HG02981 (cell line): ENCODE results near the gene ABHD6.
"Not testable (repeated sequence)": the region's sequence is repeated elsewhere in the genome, so short reads cannot be mapped to it uniquely, and the experiment has no call there.

Experiments used
- ATAC-seq: cut with Tn5 transposase; IDR thresholded peaks from one replicate; pipeline ENCODE4 v1.9.1; 2021; ENCODE audit warnings: mild to moderate bottlenecking, moderate library complexity; ENCODE audit not compliant: unreplicated experiment

The ABHD6 gene

GRCh38 chr3:58237238-58237940 is at the start of gene ABHD6:
TSS of gene ABHD6 (plus strand) at chr3:58237792. CDS start at chr3:58256587, 18,795 bp downstream.
- peak; percentile 72 for ATAC-seq

- no peak for ATAC-seq
Measured at GRCh38 chr3:58188173-58188564, 49.4 kb upstream of the ABHD6 start.

- ATAC-seq, result no peak
Measured at GRCh38 chr3:58188921-58189451, 48.6 kb upstream of the ABHD6 start.

- ATAC-seq, result no peak
Measured at GRCh38 chr3:58189691-58190090, 47.9 kb upstream of the ABHD6 start.

GRCh38 chr3:58190291-58190690 is 47.3 kb upstream of the ABHD6 start:
- no peak for ATAC-seq

GRCh38 chr3:58190882-58191281 is 46.7 kb upstream of the ABHD6 start:
- ATAC-seq, result no peak

- ATAC-seq, result no peak
Measured at GRCh38 chr3:58191361-58191991, 46.1 kb upstream of the ABHD6 start.

GRCh38 chr3:58192069-58192468 is 45.5 kb upstream of the ABHD6 start:
- ATAC-seq, result no peak

GRCh38 chr3:58193682-58194407 is 43.7 kb upstream of the ABHD6 start:
- ATAC-seq, result no peak

GRCh38 chr3:58197588-58197987 is 40.0 kb upstream of the ABHD6 start:
- no peak for ATAC-seq

- ATAC-seq, result no peak
Measured at GRCh38 chr3:58198362-58198761, 39.2 kb upstream of the ABHD6 start.

- ATAC-seq, result no peak
Measured at GRCh38 chr3:58198804-58199203, 38.8 kb upstream of the ABHD6 start.

- ATAC-seq, result no peak
Measured at GRCh38 chr3:58200121-58200709, 37.4 kb upstream of the ABHD6 start.

- ATAC-seq, result no peak
Measured at GRCh38 chr3:58200846-58201355, 36.7 kb upstream of the ABHD6 start.

- ATAC-seq, result not testable (repeated sequence)
Measured at GRCh38 chr3:58201451-58201850, 36.1 kb upstream of the ABHD6 start.

GRCh38 chr3:58202917-58203360 is 34.7 kb upstream of the ABHD6 start:
- no peak for ATAC-seq

- ATAC-seq, result no peak
Measured at GRCh38 chr3:58203541-58203940, 34.1 kb upstream of the ABHD6 start.

- ATAC-seq, result no peak
Measured at GRCh38 chr3:58204720-58205119, 32.9 kb upstream of the ABHD6 start.

- no peak for ATAC-seq
Measured at GRCh38 chr3:58205981-58206380, 31.6 kb upstream of the ABHD6 start.

- ATAC-seq, result no peak
Measured at GRCh38 chr3:58206406-58207011, 31.1 kb upstream of the ABHD6 start.

GRCh38 chr3:58207954-58208353 is 29.6 kb upstream of the ABHD6 start:
- no peak for ATAC-seq
